CD8-positive, alpha-beta memory T cell (primary cell): ENCODE results near the gene JCHAIN. TPM values are rescaled to one million over a fixed set of nuclear protein-coding genes. Genes with fewer than 3 reads are reported as not detected.
A peak's percentile ranks its signal among the peaks of the same experiment; 100 is the strongest.
"Not testable (repeated sequence)": the region's sequence is repeated elsewhere in the genome, so short reads cannot be mapped to it uniquely, and the experiment has no call there.

Experiments
- CTCF ChIA-PET: fragments of 350-600 bp; sonication (Branson Sonifier 250); formaldehyde crosslinking; loops from one replicate; lab custom pipeline; 2021; ENCODE audit warnings: antibody characterized with exemption; lab: Charles Lee
- POLR2A ChIA-PET: fragments of 350-600 bp; sonication (Branson Sonifier 250); formaldehyde crosslinking; loops from one replicate; lab custom pipeline; 2021; ENCODE audit warnings: antibody characterized with exemption; lab: Charles Lee
- DNase-seq, 5 donors: peaks; one replicate each; pipeline versions ENCODE4 v3.0.0 to v3.0.0-alpha.2; 2020 to 2022; ENCODE audit warnings: mixed read lengths in 1 of 5
- H3K27ac ChIP-seq: one replicate; pipeline ENCODE4 v1.7.0; 2013; ENCODE audit warnings: low read depth, mild to moderate bottlenecking, low read length, moderate library complexity
- H3K27me3 ChIP-seq: 2 replicates; pipeline ENCODE4 v1.7.0; 2013; ENCODE audit warnings: low read length, mild to moderate bottlenecking; ENCODE audit not compliant: insufficient read depth, poor library complexity, severe bottlenecking
- H3K36me3 ChIP-seq: 2 replicates; pipeline ENCODE4 v1.7.0; 2013; ENCODE audit warnings: mild to moderate bottlenecking, low read length, moderate library complexity; ENCODE audit not compliant: insufficient read depth
- H3K4me1 ChIP-seq: 2 replicates; pipeline ENCODE4 v1.7.0; 2013; ENCODE audit warnings: mild to moderate bottlenecking, low read length, moderate library complexity; ENCODE audit not compliant: insufficient read depth
- H3K4me3 ChIP-seq: 2 replicates; pipeline ENCODE4 v1.7.0; 2013; ENCODE audit warnings: mild to moderate bottlenecking, low read length
- H3K9me3 ChIP-seq: 2 replicates; pipeline ENCODE4 v1.7.0; 2013; ENCODE audit warnings: mild to moderate bottlenecking, low read length
- H3K27ac Mint-ChIP-seq, 8 donors: one replicate each; pipeline ENCODE4 v1.8.0; 2020 to 2021; ENCODE audit warnings: mixed read lengths in 8 of 8, mild to moderate bottlenecking in 6 of 8, inconsistent platforms in 3 of 8, moderate library complexity in 3 of 8
- H3K27me3 Mint-ChIP-seq, 2 donors: one replicate each; pipeline ENCODE4 v1.8.0; 2020 to 2021; ENCODE audit warnings: mixed read lengths in 2 of 2, mild to moderate bottlenecking in 1 of 2, moderate library complexity in 1 of 2
- H3K36me3 Mint-ChIP-seq, 3 donors: one replicate each; pipeline ENCODE4 v1.8.0; 2020 to 2021; ENCODE audit warnings: mixed read lengths in 3 of 3, inconsistent platforms in 1 of 3, mild to moderate bottlenecking in 1 of 3
- H3K4me1 Mint-ChIP-seq, 3 donors: one replicate each; pipeline ENCODE4 v1.8.0; 2020 to 2021; ENCODE audit warnings: mixed read lengths in 3 of 3, inconsistent platforms in 1 of 3, mild to moderate bottlenecking in 1 of 3
- H3K4me3 Mint-ChIP-seq, 7 donors: one replicate each; pipeline ENCODE4 v1.8.0; 2020 to 2021; ENCODE audit warnings: mixed read lengths in 7 of 7, mild to moderate bottlenecking in 6 of 7, moderate library complexity in 4 of 7, inconsistent platforms in 2 of 7
- H3K9me3 Mint-ChIP-seq, 5 donors: one replicate each; pipeline ENCODE4 v1.8.0; 2020 to 2022; ENCODE audit warnings: mixed read lengths in 5 of 5, mild to moderate bottlenecking in 3 of 5, moderate library complexity in 2 of 5, inconsistent platforms in 1 of 5
- polyA plus RNA-seq: library from polyadenylated mRNA; unstranded; fragments of 300-500 nt; fragmentation: Illumina TruSeq; gene quantifications from one replicate; pipeline ENCODE4 v1.2.3, GENCODE V29; 2021
- total RNA-seq, 2 experiments: library from RNA; stranded (reverse); gene quantifications; one replicate each; pipeline ENCODE4 v1.2.3, GENCODE V29; 2021

The JCHAIN gene
- total and polyA plus RNA-seq, 3 experiments from 2014 or later = not detected

- peak overlapping the region in 1 of 7 donors; percentile 52 for H3K4me3 Mint-ChIP-seq
- Histone ChIP-seq H3K4me1 (peaks cover 4% of the 10 kb centered on the region), H3K4me3 (no peak overlapping the region), H3K36me3 (no peaks in the 10 kb centered on the region), H3K9me3 (no peaks in the 10 kb centered on the region), H3K27ac (no peak overlapping the region), H3K27me3 (no peaks in the 10 kb centered on the region)
- no peak for DNase-seq
- H3K27ac Mint-ChIP-seq = no peak overlapping the region
- no peaks in the 10 kb centered on the region for H3K9me3 Mint-ChIP-seq
- CTCF ChIA-PET = interaction anchor here (0.7 to 1.3 kb wide), 2 partner anchors 11 to 58 kb away, joined by 3 to 4 read pairs; no protein-coding TSS in a partner anchor
- POLR2A ChIA-PET = no interaction called here
- H3K27me3 Mint-ChIP-seq = peaks cover 0 to 4% of the 10 kb centered on the region in 2 donors
- H3K4me1 Mint-ChIP-seq = peaks cover 9 to 27% (median 11%) of the 10 kb centered on the region in 3 donors
- no peaks in the 10 kb centered on the region for H3K36me3 Mint-ChIP-seq
Measured at GRCh38 chr4:70676554-70677090, 10.3 kb upstream of the JCHAIN start.

GRCh38 chr4:70674731-70675130 lies 8.4 kb upstream of the JCHAIN start:
- H3K9me3 Mint-ChIP-seq = no peaks in the 10 kb centered on the region
- no peak overlapping the region for H3K4me3 Mint-ChIP-seq
- no peaks in the 10 kb centered on the region for H3K27me3 ChIP-seq
- H3K36me3 ChIP-seq = no peaks in the 10 kb centered on the region
- ChIA-PET POLR2A (no interaction called here), CTCF (no interaction called here)
- H3K4me3 ChIP-seq = no peak overlapping the region
- H3K4me1 ChIP-seq = peaks cover 4% of the 10 kb centered on the region
- no peak overlapping the region for H3K27ac ChIP-seq
- peaks cover 9 to 27% (median 11%) of the 10 kb centered on the region in 3 donors for H3K4me1 Mint-ChIP-seq
- H3K27me3 Mint-ChIP-seq = peaks cover 0 to 17% of the 10 kb centered on the region in 2 donors
- H3K27ac Mint-ChIP-seq = no peak overlapping the region
- no peaks in the 10 kb centered on the region for H3K9me3 ChIP-seq
- no peaks in the 10 kb centered on the region for H3K36me3 Mint-ChIP-seq
- no peak for DNase-seq

- no peak for DNase-seq
- peaks cover 4% of the 10 kb centered on the region for H3K4me1 ChIP-seq
- Mint-ChIP-seq H3K4me3 (no peak overlapping the region), H3K27ac (no peak overlapping the region), H3K4me1 (peaks cover 9 to 22% (median 11%) of the 10 kb centered on the region in 3 donors), H3K36me3 (no peaks in the 10 kb centered on the region), H3K27me3 (peaks cover 0 to 17% of the 10 kb centered on the region in 2 donors), H3K9me3 (no peaks in the 10 kb centered on the region)
- no peaks in the 10 kb centered on the region for H3K27me3 ChIP-seq
- CTCF ChIA-PET = no interaction called here
- H3K27ac ChIP-seq = no peak overlapping the region
- H3K4me3 ChIP-seq = no peak overlapping the region
- POLR2A ChIA-PET = no interaction called here
- H3K36me3 ChIP-seq = no peaks in the 10 kb centered on the region
- H3K9me3 ChIP-seq = no peaks in the 10 kb centered on the region
Measured at GRCh38 chr4:70674191-70674590, 7.9 kb upstream of the JCHAIN start.

GRCh38 chr4:70671091-70671490 lies 4.8 kb upstream of the JCHAIN start:
- no peak for DNase-seq
- peaks cover 0 to 17% of the 10 kb centered on the region in 2 donors for H3K27me3 Mint-ChIP-seq
- no peaks in the 10 kb centered on the region for H3K27me3 ChIP-seq

GRCh38 chr4:70670332-70671014 lies 4.2 kb upstream of the JCHAIN start:
- Mint-ChIP-seq H3K4me1 (peaks cover 0 to 3% (median 0%) of the 10 kb centered on the region in 3 donors), H3K27ac (no peak overlapping the region), H3K9me3 (no peaks in the 10 kb centered on the region), H3K36me3 (no peaks in the 10 kb centered on the region), H3K27me3 (peaks cover 0 to 17% of the 10 kb centered on the region in 2 donors), H3K4me3 (no peak overlapping the region)
- Histone ChIP-seq H3K4me3 (no peak overlapping the region), H3K36me3 (no peaks in the 10 kb centered on the region), H3K27ac (no peak overlapping the region), H3K27me3 (no peaks in the 10 kb centered on the region), H3K4me1 (no peaks in the 10 kb centered on the region), H3K9me3 (no peaks in the 10 kb centered on the region)
- no peak for DNase-seq
- ChIA-PET CTCF (no interaction called here), POLR2A (no interaction called here)

More at GRCh38 chr4:70671091-70671490, 4.8 kb upstream of the JCHAIN start:
- no peaks in the 10 kb centered on the region for H3K36me3 Mint-ChIP-seq
- Histone ChIP-seq H3K4me1 (no peaks in the 10 kb centered on the region), H3K9me3 (no peaks in the 10 kb centered on the region), H3K27ac (no peak overlapping the region), H3K36me3 (no peaks in the 10 kb centered on the region), H3K4me3 (no peak overlapping the region)
- ChIA-PET POLR2A (interaction anchor here (0.5 kb wide), 1 partner anchor 371 kb away, joined by 3 read pairs; no protein-coding TSS in a partner anchor), CTCF (interaction anchor here (1.3 kb wide), 1 partner anchor 21 kb away, joined by 3 read pairs; no protein-coding TSS in a partner anchor)
- peaks cover 0 to 3% (median 1%) of the 10 kb centered on the region in 3 donors for H3K4me1 Mint-ChIP-seq
- no peaks in the 10 kb centered on the region for H3K9me3 Mint-ChIP-seq
- no peak overlapping the region for H3K4me3 Mint-ChIP-seq
- H3K27ac Mint-ChIP-seq = no peak overlapping the region

GRCh38 chr4:70667740-70668535 lies 1.6 kb upstream of the JCHAIN start:
- POLR2A ChIA-PET = interaction anchor here (0.6 to 0.8 kb wide), 3 partner anchors 29 to 135 kb away, joined by 5 to 10 read pairs (median 6); no protein-coding TSS in a partner anchor
- Mint-ChIP-seq H3K27me3 (peaks cover 0 to 13% of the 10 kb centered on the region in 2 donors), H3K27ac (no peak overlapping the region), H3K4me1 (peaks cover 0 to 3% (median 0%) of the 10 kb centered on the region in 3 donors), H3K4me3 (no peak overlapping the region), H3K9me3 (no peaks in the 10 kb centered on the region), H3K36me3 (no peaks in the 10 kb centered on the region)
- CTCF ChIA-PET = interaction anchor here (2.3 kb wide), 1 partner anchor 16 kb away, joined by 10 read pairs; no protein-coding TSS in a partner anchor
- no peaks in the 10 kb centered on the region for H3K9me3 ChIP-seq
- H3K27me3 ChIP-seq = no peaks in the 10 kb centered on the region
- H3K4me1 ChIP-seq = no peaks in the 10 kb centered on the region
- no peak for DNase-seq
- no peak overlapping the region for H3K4me3 ChIP-seq
- H3K36me3 ChIP-seq = no peaks in the 10 kb centered on the region
- H3K27ac ChIP-seq = no peak overlapping the region

- not testable (repeated sequence) for H3K27ac ChIP-seq, H3K4me3 Mint-ChIP-seq, DNase-seq
Measured at GRCh38 chr4:70661309-70661922, 4.9 kb downstream of the JCHAIN start.

More at GRCh38 chr4:70661309-70661922, 4.9 kb downstream of the JCHAIN start:
- H3K4me1 ChIP-seq, H3K4me3 ChIP-seq, H3K27me3 Mint-ChIP-seq, POLR2A ChIA-PET, H3K4me1 Mint-ChIP-seq, CTCF ChIA-PET, H3K36me3 ChIP-seq, H3K27me3 ChIP-seq, H3K9me3 Mint-ChIP-seq, H3K36me3 Mint-ChIP-seq, H3K9me3 ChIP-seq: not testable (repeated sequence)
- peak overlapping the region in 1 of 8 donors; percentile 2 for H3K27ac Mint-ChIP-seq
